OCI-LY1 (cell line): ENCODE data around the gene PGC.

Source experiments
- H2AFZ ChIP-seq: fragments of 200-600 bp; sonication (generic), shearing (Covaris generic); 2 replicates; pipeline ENCODE4 v1.6.0; 2014; ENCODE audit warnings: antibody characterized with exemption, mild to moderate bottlenecking, low read length
- H3F3A ChIP-seq: fragments of 200-600 bp; sonication (generic), shearing (Covaris generic); 2 replicates; pipeline ENCODE4 v1.6.0; 2014; ENCODE audit warnings: mild to moderate bottlenecking, antibody characterized with exemption, low read length, moderate library complexity; ENCODE audit not compliant: insufficient read depth
- H3K27ac ChIP-seq: fragments of 200-600 bp; sonication (generic); 2 replicates; pipeline ENCODE4 v1.5.1; 2014; ENCODE audit warnings: low read length, mixed run types, mild to moderate bottlenecking, low read depth; ENCODE audit not compliant: poor library complexity, severe bottlenecking
- H3K27me3 ChIP-seq: fragments of 200-600 bp; sonication (generic); 2 replicates; pipeline ENCODE4 v1.6.0; 2014; ENCODE audit warnings: antibody characterized with exemption, mild to moderate bottlenecking, low read length, moderate library complexity; ENCODE audit not compliant: insufficient read depth
- H3K36me3 ChIP-seq: fragments of 200-600 bp; sonication (generic); 2 replicates; pipeline ENCODE4 v1.6.1; 2014; ENCODE audit warnings: mild to moderate bottlenecking, antibody characterized with exemption, low read length, moderate library complexity, mixed read lengths; ENCODE audit not compliant: insufficient read depth
- H3K4me1 ChIP-seq: fragments of 200-600 bp; sonication (generic); 2 replicates; pipeline ENCODE4 v1.5.1; 2014; ENCODE audit warnings: mild to moderate bottlenecking, low read length, moderate library complexity; ENCODE audit not compliant: insufficient read depth, severe bottlenecking
- H3K4me2 ChIP-seq: fragments of 200-600 bp; sonication (generic), shearing (Covaris generic); 2 replicates; pipeline ENCODE4 v1.6.1; 2014; ENCODE audit warnings: low read length
- H3K4me3 ChIP-seq: fragments of 200-600 bp; sonication (generic); 2 replicates; pipeline ENCODE4 v1.5.1; 2014; ENCODE audit warnings: low read length, low read depth, mild to moderate bottlenecking, mixed read lengths; ENCODE audit not compliant: poor library complexity, severe bottlenecking
- H3K79me2 ChIP-seq: fragments of 200-600 bp; shearing (Covaris generic); 2 replicates; pipeline ENCODE4 v1.6.1; 2016; ENCODE audit warnings: mixed run types, low read length, mixed read lengths; ENCODE audit not compliant: insufficient read depth
- H3K9ac ChIP-seq: fragments of 200-600 bp; sonication (generic), shearing (Covaris generic); 2 replicates; pipeline ENCODE4 v1.6.1; 2014; ENCODE audit warnings: mild to moderate bottlenecking, low read length, mixed read lengths
- H3K9me2 ChIP-seq: fragments of 200-600 bp; sonication (generic), shearing (Covaris generic); 2 replicates; pipeline ENCODE4 v1.6.1; 2014; ENCODE audit warnings: low read depth, mild to moderate bottlenecking, low read length, mixed read lengths
- H3K9me3 ChIP-seq: fragments of 200-600 bp; shearing (Covaris generic); 2 replicates; pipeline ENCODE4 v1.6.1; 2014; ENCODE audit warnings: low read length, mixed read lengths
- H4K20me1 ChIP-seq: fragments of 200-600 bp; sonication (generic), shearing (Covaris generic); 2 replicates; pipeline ENCODE4 v1.6.0; 2016; ENCODE audit warnings: mild to moderate bottlenecking, low read length; ENCODE audit not compliant: insufficient read depth
- CTCF ChIP-seq: fragments of 200-600 bp; sonication (generic), shearing (Covaris generic); IDR thresholded peaks from 2 replicates; pipeline ENCODE4 v1.5.1; 2017; ENCODE audit warnings: mild to moderate bottlenecking, antibody characterized with exemption, low read length, moderate library complexity, mixed read lengths
- EZH2 ChIP-seq: fragments of 200-600 bp; sonication (generic), shearing (Covaris generic); IDR thresholded peaks from 2 replicates; pipeline ENCODE4 v1.8.0; 2017; ENCODE audit warnings: borderline replicate concordance, mixed run types, mild to moderate bottlenecking, antibody characterized with exemption, low read length, moderate library complexity, mixed read lengths

PGC gene

DNA sequence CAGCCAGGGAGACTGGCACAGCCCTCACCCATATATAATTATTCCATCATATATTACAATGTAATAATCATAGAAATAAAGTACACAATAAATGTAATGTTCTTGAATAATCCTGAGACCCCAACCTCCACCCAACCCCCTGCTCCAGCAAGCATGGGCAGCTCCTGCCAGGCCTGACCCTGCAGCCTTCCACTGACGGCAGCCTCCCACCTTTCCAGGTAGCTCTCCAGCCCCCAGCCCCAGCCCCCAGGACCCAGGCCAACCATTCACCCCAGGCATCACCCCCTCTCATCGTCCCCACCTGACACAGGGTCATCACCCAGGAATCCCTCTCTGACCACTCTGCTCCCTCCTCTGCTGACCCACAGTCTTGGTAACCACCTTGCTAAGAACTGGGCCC lies 26.4 kb downstream of the PGC start:
- no peaks in the 10 kb centered on the region for H4K20me1 ChIP-seq
- H3F3A ChIP-seq = no peaks in the 10 kb centered on the region
- H3K9ac ChIP-seq = no peak overlapping the region
- no peaks in the 10 kb centered on the region for H3K27me3 ChIP-seq
- peaks cover 52% of the 10 kb centered on the region for H3K4me1 ChIP-seq
- no peaks in the 10 kb centered on the region for H3K9me2 ChIP-seq
- H3K79me2 ChIP-seq = no peaks in the 10 kb centered on the region
- no peaks in the 10 kb centered on the region for H3K36me3 ChIP-seq
- H3K9me3 ChIP-seq = no peaks in the 10 kb centered on the region
- H2AFZ ChIP-seq = no peak overlapping the region
- TF ChIP-seq CTCF = no peak
- TF ChIP-seq EZH2 = no peak
- H3K27ac ChIP-seq = no peak overlapping the region
- H3K4me2 ChIP-seq = no peak overlapping the region
- H3K4me3 ChIP-seq = no peak overlapping the region

- Histone ChIP-seq H3K9me3 (no peaks in the 10 kb centered on the region), H3K27me3 (no peaks in the 10 kb centered on the region), H3K4me2 (no peak overlapping the region), H3K27ac (no peak overlapping the region), H3F3A (no peaks in the 10 kb centered on the region), H3K4me1 (peaks cover 47% of the 10 kb centered on the region), H3K9me2 (no peaks in the 10 kb centered on the region), H3K79me2 (no peaks in the 10 kb centered on the region), H3K4me3 (no peak overlapping the region), H4K20me1 (no peaks in the 10 kb centered on the region), H3K36me3 (no peaks in the 10 kb centered on the region), H3K9ac (no peak overlapping the region), H2AFZ (no peak overlapping the region)
- TF ChIP-seq EZH2 (no peak), CTCF (no peak)
These were observed 27.0 kb downstream of the PGC start for GRCh38 chr6:41720262-41720620.

DNA sequence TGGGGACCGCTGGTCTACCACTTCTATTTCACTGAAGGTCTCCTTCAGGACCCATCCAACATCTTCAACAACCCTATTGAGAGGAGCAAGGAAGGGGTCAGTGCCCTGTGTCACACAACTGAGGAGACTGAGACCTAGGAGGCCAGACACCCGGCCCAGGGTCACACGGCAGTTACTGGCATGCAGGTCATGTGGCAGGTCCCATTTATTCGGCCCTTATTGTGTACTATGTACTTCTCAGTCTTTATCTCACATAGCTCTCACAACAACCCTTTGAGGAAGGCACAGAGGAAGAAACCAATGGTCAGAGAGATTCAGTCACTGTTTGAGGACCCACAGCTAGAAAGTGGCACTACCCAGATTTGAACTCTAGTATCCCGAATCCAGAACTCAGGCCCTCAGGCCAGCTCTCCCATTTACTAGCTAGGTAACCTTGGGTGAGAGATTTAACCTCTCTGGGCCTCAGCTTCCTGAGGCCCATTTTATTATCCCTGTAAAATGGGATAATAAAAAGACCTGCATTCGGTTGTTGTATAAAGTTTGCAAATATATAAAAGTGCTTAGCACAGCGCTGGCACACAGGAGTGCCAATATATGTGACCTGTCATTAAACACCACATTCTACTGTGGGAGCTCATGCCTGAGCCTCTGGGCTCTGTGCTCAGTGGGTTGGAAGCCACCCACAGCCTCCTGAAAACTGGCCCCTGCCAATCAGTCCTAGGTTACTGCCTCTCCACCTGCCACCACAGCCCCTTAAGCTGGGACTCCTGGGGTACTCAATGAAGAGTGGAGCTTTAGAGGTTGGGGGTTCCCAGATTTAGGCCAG lies 27.5 kb downstream of the PGC start:
- H4K20me1 ChIP-seq = no peaks in the 10 kb centered on the region
- H3K27me3 ChIP-seq = no peaks in the 10 kb centered on the region
- no peak overlapping the region for H3K27ac ChIP-seq
- TF ChIP-seq CTCF = no peak
- TF ChIP-seq EZH2 = no peak
- peaks cover 46% of the 10 kb centered on the region for H3K4me1 ChIP-seq
- H3K4me2 ChIP-seq = no peak overlapping the region
- no peak overlapping the region for H3K9ac ChIP-seq
- H3F3A ChIP-seq = no peaks in the 10 kb centered on the region
- no peak overlapping the region for H3K4me3 ChIP-seq
- H3K79me2 ChIP-seq = no peaks in the 10 kb centered on the region
- no peaks in the 10 kb centered on the region for H3K9me2 ChIP-seq
- no peaks in the 10 kb centered on the region; the same call in 1 of the 2 replicates for H3K36me3 ChIP-seq
- no peaks in the 10 kb centered on the region for H3K9me3 ChIP-seq
- H2AFZ ChIP-seq = no peak overlapping the region
